SU-DHL-6 (cell line): Measurements from ENCODE around the gene DLG1.

Experiments used
- H2AFZ ChIP-seq: fragments of 200-600 bp; sonication (generic); 2 replicates; pipeline ENCODE4 v1.6.1; 2014; ENCODE audit warnings: low read depth, mild to moderate bottlenecking, moderate library complexity, mixed read lengths, antibody characterized with exemption, low read length; ENCODE audit not compliant: severe bottlenecking
- H3F3A ChIP-seq: fragments of 200-600 bp; shearing (Covaris generic); 2 replicates; pipeline ENCODE4 v1.6.0; 2016; ENCODE audit warnings: antibody characterized with exemption, mild to moderate bottlenecking; ENCODE audit not compliant: insufficient read depth
- H3K27ac ChIP-seq: fragments of 200-600 bp; sonication (generic); 2 replicates; pipeline ENCODE4 v1.5.1; 2016; ENCODE audit warnings: low read depth, mild to moderate bottlenecking, low read length, moderate library complexity, mixed read lengths
- H3K27me3 ChIP-seq: fragments of 200-600 bp; sonication (generic), shearing (Covaris generic); 2 replicates; pipeline ENCODE4 v1.6.0; 2014; ENCODE audit warnings: mild to moderate bottlenecking, low read length
- H3K36me3 ChIP-seq: fragments of 200-600 bp; sonication (generic); 2 replicates; pipeline ENCODE4 v1.6.1; 2014; ENCODE audit warnings: mild to moderate bottlenecking, low read length, mixed read lengths
- H3K4me2 ChIP-seq: fragments of 300-600, 200-600 bp; shearing (Covaris generic), sonication (generic); 2 replicates; pipeline ENCODE4 v1.6.0; 2014; ENCODE audit warnings: low read length, low read depth, mild to moderate bottlenecking; ENCODE audit not compliant: poor library complexity, severe bottlenecking
- H3K4me3 ChIP-seq: fragments of 200-600 bp; sonication (generic); 2 replicates; pipeline ENCODE4 v1.5.1; 2014; ENCODE audit warnings: antibody characterized with exemption, low read length, mild to moderate bottlenecking, mixed read lengths; ENCODE audit not compliant: insufficient read depth, poor library complexity, severe bottlenecking
- H3K79me2 ChIP-seq: fragments of 200-600 bp; sonication (generic); 2 replicates; pipeline ENCODE4 v1.6.1; 2014; ENCODE audit warnings: mild to moderate bottlenecking, low read length, moderate library complexity; ENCODE audit not compliant: insufficient read depth
- H3K9ac ChIP-seq: fragments of 200-600 bp; sonication (generic); 2 replicates; pipeline ENCODE4 v1.7.0; 2014; ENCODE audit warnings: mild to moderate bottlenecking, low read length
- H3K9me2 ChIP-seq: fragments of 200-600 bp; sonication (generic); replicated peaks from 2 replicates; pipeline ENCODE4 v1.6.1; 2014; ENCODE audit warnings: low read length; ENCODE audit not compliant: insufficient read depth
- H3K9me3 ChIP-seq: fragments of 200-600 bp; sonication (generic); 2 replicates; pipeline ENCODE4 v1.6.1; 2014; ENCODE audit warnings: low read length, mixed read lengths; ENCODE audit not compliant: insufficient read depth
- H4K20me1 ChIP-seq: fragments of 200-600 bp; sonication (generic); 2 replicates; pipeline ENCODE4 v1.6.1; 2014; ENCODE audit warnings: low read depth, mild to moderate bottlenecking, antibody characterized with exemption, low read length, moderate library complexity, mixed read lengths
- EZH2phosphoT487 ChIP-seq: fragments of 200-600 bp; sonication (generic), shearing (Covaris generic); conservative IDR thresholded peaks from 2 replicates; pipeline ENCODE4 v1.6.1; 2018; ENCODE audit warnings: mild to moderate bottlenecking, antibody characterized with exemption, low read length, moderate library complexity, mixed read lengths
- TF ChIP-seq, protein P1 (sequence below): fragments of 200-600 bp; sonication (generic); IDR thresholded peaks from one replicate; pipeline ENCODE4 v1.5.1; 2017; ENCODE audit warnings: antibody characterized with exemption, mild to moderate bottlenecking, low read length, moderate library complexity; ENCODE audit not compliant: insufficient read depth, poor library complexity, severe bottlenecking

Gene DLG1

DNA sequence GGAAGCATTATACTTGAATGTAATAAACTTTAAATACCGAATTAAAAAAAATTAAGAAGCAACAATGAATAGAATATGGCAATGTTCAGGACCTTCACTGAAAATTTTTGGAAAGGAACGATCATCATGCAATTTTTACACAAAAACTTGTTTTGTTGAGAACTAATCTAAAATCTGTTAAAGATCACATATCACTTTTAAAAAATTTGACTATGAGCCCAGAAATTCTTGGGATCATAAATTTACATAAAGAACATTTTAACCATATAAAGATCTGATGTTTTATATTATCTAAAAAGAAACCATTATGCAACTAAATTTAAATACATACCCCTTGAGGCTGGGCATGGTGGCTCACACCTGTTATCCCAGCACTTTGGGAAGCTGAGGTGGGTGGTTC lies 192.6 kb downstream of the DLG1 start:
- H3K9me2 ChIP-seq, result no peaks in the 10 kb centered on the region
- H3K79me2 ChIP-seq, result no peaks in the 10 kb centered on the region
- no peaks in the 10 kb centered on the region for H3K9me3 ChIP-seq
- H3K4me2 ChIP-seq, result no peak overlapping the region
- no peak overlapping the region for H3K9ac ChIP-seq
- H2AFZ ChIP-seq, result no peak overlapping the region
- no peak overlapping the region for H3K27ac ChIP-seq
- no peak overlapping the region for H3K4me3 ChIP-seq
- H3K36me3 ChIP-seq, result peaks cover 70% of the 10 kb centered on the region
- no peaks in the 10 kb centered on the region for H3K27me3 ChIP-seq
- H4K20me1 ChIP-seq, result no peaks in the 10 kb centered on the region
- no peak for TF ChIP-seq EZH2phosphoT487
- TF ChIP-seq, protein P1, sequence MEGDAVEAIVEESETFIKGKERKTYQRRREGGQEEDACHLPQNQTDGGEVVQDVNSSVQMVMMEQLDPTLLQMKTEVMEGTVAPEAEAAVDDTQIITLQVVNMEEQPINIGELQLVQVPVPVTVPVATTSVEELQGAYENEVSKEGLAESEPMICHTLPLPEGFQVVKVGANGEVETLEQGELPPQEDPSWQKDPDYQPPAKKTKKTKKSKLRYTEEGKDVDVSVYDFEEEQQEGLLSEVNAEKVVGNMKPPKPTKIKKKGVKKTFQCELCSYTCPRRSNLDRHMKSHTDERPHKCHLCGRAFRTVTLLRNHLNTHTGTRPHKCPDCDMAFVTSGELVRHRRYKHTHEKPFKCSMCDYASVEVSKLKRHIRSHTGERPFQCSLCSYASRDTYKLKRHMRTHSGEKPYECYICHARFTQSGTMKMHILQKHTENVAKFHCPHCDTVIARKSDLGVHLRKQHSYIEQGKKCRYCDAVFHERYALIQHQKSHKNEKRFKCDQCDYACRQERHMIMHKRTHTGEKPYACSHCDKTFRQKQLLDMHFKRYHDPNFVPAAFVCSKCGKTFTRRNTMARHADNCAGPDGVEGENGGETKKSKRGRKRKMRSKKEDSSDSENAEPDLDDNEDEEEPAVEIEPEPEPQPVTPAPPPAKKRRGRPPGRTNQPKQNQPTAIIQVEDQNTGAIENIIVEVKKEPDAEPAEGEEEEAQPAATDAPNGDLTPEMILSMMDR, result no peak
- peaks cover 12% of the 10 kb centered on the region; the same call in 1 of the 2 replicates for H3F3A ChIP-seq

DNA sequence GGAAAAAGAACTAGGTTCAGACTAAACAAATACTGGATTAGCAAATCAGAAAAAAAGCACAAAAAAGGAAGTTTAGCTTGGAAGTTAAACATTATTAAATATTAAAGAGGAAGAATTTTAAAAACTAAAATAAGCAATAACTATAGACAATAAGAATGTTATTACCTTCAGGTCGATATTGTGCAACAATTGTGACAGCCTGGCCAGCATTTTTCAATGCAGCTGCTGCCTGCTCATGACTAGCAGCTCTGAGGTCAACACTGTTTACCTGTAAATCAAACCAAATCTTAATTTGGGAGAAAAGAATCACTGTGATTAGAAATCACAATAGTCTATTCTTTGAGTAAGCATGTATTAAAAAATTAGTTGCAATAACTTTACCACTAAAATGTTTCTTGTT lies 193.7 kb downstream of the DLG1 start:
- H4K20me1 ChIP-seq, result no peaks in the 10 kb centered on the region
- no peak overlapping the region for H3K9ac ChIP-seq
- TF ChIP-seq EZH2phosphoT487, result no peak
- TF ChIP-seq, protein P1, result no peak
- no peak overlapping the region for H3K27ac ChIP-seq
- H3K4me2 ChIP-seq, result no peak overlapping the region
- H2AFZ ChIP-seq, result no peak overlapping the region
- H3K4me3 ChIP-seq, result no peak overlapping the region
- no peaks in the 10 kb centered on the region for H3K9me3 ChIP-seq
- H3K36me3 ChIP-seq, result peaks cover 60% of the 10 kb centered on the region
- no peaks in the 10 kb centered on the region for H3K27me3 ChIP-seq
- peaks cover 12% of the 10 kb centered on the region; the same call in 1 of the 2 replicates for H3F3A ChIP-seq
- no peaks in the 10 kb centered on the region for H3K9me2 ChIP-seq
- no peaks in the 10 kb centered on the region for H3K79me2 ChIP-seq

DNA sequence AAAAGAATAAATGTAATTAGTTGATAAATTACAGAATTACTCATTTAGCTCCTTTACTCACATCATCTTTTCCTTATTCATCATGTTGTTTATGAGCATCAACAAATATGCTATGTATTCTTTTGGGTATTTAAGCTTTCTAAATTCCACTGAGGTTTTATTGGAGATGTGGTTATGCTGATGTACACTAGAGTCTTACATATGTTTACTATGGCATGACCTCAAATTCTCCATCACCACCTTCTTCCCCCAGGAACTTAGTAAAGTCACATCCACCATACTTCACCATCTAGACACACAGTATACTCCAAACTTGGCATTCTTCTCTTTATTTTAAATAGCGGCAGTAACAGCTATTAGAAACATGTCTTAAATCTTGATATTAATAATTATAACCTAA lies 194.6 kb downstream of the DLG1 start:
- Histone ChIP-seq H3K9ac (no peak overlapping the region), H4K20me1 (no peaks in the 10 kb centered on the region), H3K27me3 (no peaks in the 10 kb centered on the region), H3F3A (peaks cover 12% of the 10 kb centered on the region; the same call in 1 of the 2 replicates), H3K79me2 (no peaks in the 10 kb centered on the region), H3K9me3 (no peaks in the 10 kb centered on the region), H3K4me3 (no peak overlapping the region), H3K4me2 (no peak overlapping the region), H3K36me3 (peaks cover 56% of the 10 kb centered on the region), H3K9me2 (no peaks in the 10 kb centered on the region), H2AFZ (no peak overlapping the region), H3K27ac (no peak overlapping the region)
- no peak for TF ChIP-seq EZH2phosphoT487
- TF ChIP-seq, protein P1, result no peak
